ENCODE results near the gene PDCD1. TPM values are rescaled to one million over a fixed set of nuclear protein-coding genes. Genes with fewer than 3 reads are reported as not detected.
"Not testable (repeated sequence)": the region's sequence is repeated elsewhere in the genome, so short reads cannot be mapped to it uniquely, and the experiment has no call there.

The PDCD1 gene
- total RNA-seq, 1 donor from 2014 or later = not detected

GRCh38 chr2:241833101-241833663 lies 25.5 kb downstream of the PDCD1 start:
- H3K4me3 ChIP-seq = no peak overlapping the region
- intact Hi-C loops (cut with DNase I) = no loop called here
- TF ChIP-seq CTCF (IDR thresholded peaks at IDR 0.05) = no peak
- peaks cover 6% of the 10 kb centered on the region for H3K27me3 ChIP-seq
- no peak for DNase-seq (ENCODE audit: low spot score in 2 of 2)
- H3K36me3 ChIP-seq = no peaks in the 10 kb centered on the region
- H3K9me3 ChIP-seq = no peaks in the 10 kb centered on the region
- peaks cover 0 to 6% of the 10 kb centered on the region in 2 donors for H3K4me1 ChIP-seq
- no peak overlapping the region for H3K27ac ChIP-seq

- H3K4me1 ChIP-seq = no peaks in the 10 kb centered on the region
- H3K36me3 ChIP-seq = no peaks in the 10 kb centered on the region
- H3K27ac ChIP-seq = no peak overlapping the region
- intact Hi-C loops (cut with DNase I) = no loop called here
- peaks cover 0 to 14% of the 10 kb centered on the region in 2 donors for H3K9me3 ChIP-seq
- peaks cover 2% of the 10 kb centered on the region for H3K27me3 ChIP-seq
- no peak for TF ChIP-seq CTCF (IDR thresholded peaks at IDR 0.05)
- no peak for DNase-seq (ENCODE audit: low spot score in 2 of 2)
- H3K4me3 ChIP-seq = no peak overlapping the region
Measured at GRCh38 chr2:241827394-241827793, 31.3 kb downstream of the PDCD1 start.

- H3K27me3 ChIP-seq; H3K4me1 ChIP-seq; H3K36me3 ChIP-seq; H3K27ac ChIP-seq; DNase-seq (ENCODE audit: low spot score in 2 of 2); intact Hi-C loops (cut with DNase I); H3K4me3 ChIP-seq: not testable (repeated sequence)
- H3K9me3 ChIP-seq = peaks cover 0 to 14% of the 10 kb centered on the region in 2 donors
Measured at GRCh38 chr2:241823531-241824437, 34.9 kb downstream of the PDCD1 start.

GRCh38 chr2:241822264-241822623 lies 36.5 kb downstream of the PDCD1 start:
- Histone ChIP-seq H3K4me1 (no peaks in the 10 kb centered on the region), H3K4me3 (no peak overlapping the region), H3K36me3 (no peaks in the 10 kb centered on the region), H3K9me3 (peaks cover 0 to 7% of the 10 kb centered on the region in 2 donors), H3K27me3 (peaks cover 9% of the 10 kb centered on the region), H3K27ac (no peak overlapping the region)
- no peak for DNase-seq (ENCODE audit: low spot score in 2 of 2)
- intact Hi-C loops (cut with DNase I) = no loop called here
- no peak for TF ChIP-seq CTCF (IDR thresholded peaks at IDR 0.05)

- Histone ChIP-seq H3K36me3 (no peaks in the 10 kb centered on the region), H3K4me1 (no peaks in the 10 kb centered on the region), H3K9me3 (peaks cover 0 to 2% of the 10 kb centered on the region in 2 donors), H3K27ac (no peak overlapping the region), H3K27me3 (peaks cover 9% of the 10 kb centered on the region), H3K4me3 (no peak overlapping the region)
- intact Hi-C loops (cut with DNase I) = no loop called here
- TF ChIP-seq CTCF (IDR thresholded peaks at IDR 0.05) = no peak
- peak in 1 of 2 donors; percentile 59 for DNase-seq (ENCODE audit: low spot score in 2 of 2)
Measured at GRCh38 chr2:241821460-241822263, 37.0 kb downstream of the PDCD1 start.

All from ascending aorta (tissue), 2 donors.